ENCODE data around the gene SRGAP1.

DNA sequence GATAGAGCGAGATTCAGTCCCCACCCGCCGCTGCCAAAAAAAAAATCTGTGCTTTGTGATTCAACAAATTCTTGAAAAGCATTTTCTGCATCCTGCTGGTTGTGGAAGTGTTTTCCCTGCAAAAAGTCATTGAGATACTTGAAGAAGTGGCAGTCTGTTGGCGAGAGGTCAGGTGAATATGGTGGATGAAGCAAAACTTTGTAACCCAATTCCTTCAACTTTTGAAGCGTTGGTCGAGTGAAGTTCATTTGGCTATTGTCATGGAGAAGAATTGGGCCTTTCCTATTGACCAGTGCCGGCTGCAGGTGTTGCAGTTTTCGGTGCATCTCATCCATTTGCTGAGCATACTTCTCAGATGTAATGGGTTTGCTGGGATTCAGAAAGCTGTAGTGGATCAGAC lies 20.9 kb downstream of the SRGAP1 start:
- no peak for TF ChIP-seq EGR1 (conservative IDR thresholded peaks at IDR 0.05)
- TF ChIP-seq, protein P1, sequence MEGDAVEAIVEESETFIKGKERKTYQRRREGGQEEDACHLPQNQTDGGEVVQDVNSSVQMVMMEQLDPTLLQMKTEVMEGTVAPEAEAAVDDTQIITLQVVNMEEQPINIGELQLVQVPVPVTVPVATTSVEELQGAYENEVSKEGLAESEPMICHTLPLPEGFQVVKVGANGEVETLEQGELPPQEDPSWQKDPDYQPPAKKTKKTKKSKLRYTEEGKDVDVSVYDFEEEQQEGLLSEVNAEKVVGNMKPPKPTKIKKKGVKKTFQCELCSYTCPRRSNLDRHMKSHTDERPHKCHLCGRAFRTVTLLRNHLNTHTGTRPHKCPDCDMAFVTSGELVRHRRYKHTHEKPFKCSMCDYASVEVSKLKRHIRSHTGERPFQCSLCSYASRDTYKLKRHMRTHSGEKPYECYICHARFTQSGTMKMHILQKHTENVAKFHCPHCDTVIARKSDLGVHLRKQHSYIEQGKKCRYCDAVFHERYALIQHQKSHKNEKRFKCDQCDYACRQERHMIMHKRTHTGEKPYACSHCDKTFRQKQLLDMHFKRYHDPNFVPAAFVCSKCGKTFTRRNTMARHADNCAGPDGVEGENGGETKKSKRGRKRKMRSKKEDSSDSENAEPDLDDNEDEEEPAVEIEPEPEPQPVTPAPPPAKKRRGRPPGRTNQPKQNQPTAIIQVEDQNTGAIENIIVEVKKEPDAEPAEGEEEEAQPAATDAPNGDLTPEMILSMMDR (IDR thresholded peaks at IDR 0.05 in 2 of 3, conservative IDR thresholded peaks at IDR 0.05 in 1 of 3; ENCODE audit: insufficient read depth in 2 of 3, low read depth in 1 of 3, low read length in 3 of 3), result no peak
- no peak for TF ChIP-seq CHD1 (IDR thresholded peaks at IDR 0.05; ENCODE audit: low read length)
- no peak for TF ChIP-seq NCOR1 (IDR thresholded peaks at IDR 0.05)
- TF ChIP-seq CHD2 (IDR thresholded peaks at IDR 0.05; ENCODE audit: low read depth, low read length), result no peak
- TF ChIP-seq ZNF224 (CRISPR knock-in tag; IDR thresholded peaks at IDR 0.05), result no peak
- TF ChIP-seq, protein P2, sequence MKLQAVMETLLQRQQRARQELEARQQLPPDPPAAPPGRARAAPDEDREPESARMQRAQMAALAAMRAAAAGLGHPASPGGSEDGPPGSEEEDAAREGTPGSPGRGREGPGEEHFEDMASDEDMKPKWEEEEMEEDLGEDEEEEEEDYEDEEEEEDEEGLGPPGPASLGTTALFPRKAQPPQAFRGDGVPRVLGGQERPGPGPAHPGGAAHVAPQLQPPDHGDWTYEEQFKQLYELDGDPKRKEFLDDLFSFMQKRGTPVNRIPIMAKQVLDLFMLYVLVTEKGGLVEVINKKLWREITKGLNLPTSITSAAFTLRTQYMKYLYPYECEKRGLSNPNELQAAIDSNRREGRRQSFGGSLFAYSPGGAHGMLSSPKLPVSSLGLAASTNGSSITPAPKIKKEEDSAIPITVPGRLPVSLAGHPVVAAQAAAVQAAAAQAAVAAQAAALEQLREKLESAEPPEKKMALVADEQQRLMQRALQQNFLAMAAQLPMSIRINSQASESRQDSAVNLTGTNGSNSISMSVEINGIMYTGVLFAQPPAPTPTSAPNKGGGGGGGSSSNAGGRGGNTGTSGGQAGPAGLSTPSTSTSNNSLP (IDR thresholded peaks at IDR 0.05; ENCODE audit: borderline replicate concordance, low read depth, low read length), result no peak
- TF ChIP-seq, protein P3, sequence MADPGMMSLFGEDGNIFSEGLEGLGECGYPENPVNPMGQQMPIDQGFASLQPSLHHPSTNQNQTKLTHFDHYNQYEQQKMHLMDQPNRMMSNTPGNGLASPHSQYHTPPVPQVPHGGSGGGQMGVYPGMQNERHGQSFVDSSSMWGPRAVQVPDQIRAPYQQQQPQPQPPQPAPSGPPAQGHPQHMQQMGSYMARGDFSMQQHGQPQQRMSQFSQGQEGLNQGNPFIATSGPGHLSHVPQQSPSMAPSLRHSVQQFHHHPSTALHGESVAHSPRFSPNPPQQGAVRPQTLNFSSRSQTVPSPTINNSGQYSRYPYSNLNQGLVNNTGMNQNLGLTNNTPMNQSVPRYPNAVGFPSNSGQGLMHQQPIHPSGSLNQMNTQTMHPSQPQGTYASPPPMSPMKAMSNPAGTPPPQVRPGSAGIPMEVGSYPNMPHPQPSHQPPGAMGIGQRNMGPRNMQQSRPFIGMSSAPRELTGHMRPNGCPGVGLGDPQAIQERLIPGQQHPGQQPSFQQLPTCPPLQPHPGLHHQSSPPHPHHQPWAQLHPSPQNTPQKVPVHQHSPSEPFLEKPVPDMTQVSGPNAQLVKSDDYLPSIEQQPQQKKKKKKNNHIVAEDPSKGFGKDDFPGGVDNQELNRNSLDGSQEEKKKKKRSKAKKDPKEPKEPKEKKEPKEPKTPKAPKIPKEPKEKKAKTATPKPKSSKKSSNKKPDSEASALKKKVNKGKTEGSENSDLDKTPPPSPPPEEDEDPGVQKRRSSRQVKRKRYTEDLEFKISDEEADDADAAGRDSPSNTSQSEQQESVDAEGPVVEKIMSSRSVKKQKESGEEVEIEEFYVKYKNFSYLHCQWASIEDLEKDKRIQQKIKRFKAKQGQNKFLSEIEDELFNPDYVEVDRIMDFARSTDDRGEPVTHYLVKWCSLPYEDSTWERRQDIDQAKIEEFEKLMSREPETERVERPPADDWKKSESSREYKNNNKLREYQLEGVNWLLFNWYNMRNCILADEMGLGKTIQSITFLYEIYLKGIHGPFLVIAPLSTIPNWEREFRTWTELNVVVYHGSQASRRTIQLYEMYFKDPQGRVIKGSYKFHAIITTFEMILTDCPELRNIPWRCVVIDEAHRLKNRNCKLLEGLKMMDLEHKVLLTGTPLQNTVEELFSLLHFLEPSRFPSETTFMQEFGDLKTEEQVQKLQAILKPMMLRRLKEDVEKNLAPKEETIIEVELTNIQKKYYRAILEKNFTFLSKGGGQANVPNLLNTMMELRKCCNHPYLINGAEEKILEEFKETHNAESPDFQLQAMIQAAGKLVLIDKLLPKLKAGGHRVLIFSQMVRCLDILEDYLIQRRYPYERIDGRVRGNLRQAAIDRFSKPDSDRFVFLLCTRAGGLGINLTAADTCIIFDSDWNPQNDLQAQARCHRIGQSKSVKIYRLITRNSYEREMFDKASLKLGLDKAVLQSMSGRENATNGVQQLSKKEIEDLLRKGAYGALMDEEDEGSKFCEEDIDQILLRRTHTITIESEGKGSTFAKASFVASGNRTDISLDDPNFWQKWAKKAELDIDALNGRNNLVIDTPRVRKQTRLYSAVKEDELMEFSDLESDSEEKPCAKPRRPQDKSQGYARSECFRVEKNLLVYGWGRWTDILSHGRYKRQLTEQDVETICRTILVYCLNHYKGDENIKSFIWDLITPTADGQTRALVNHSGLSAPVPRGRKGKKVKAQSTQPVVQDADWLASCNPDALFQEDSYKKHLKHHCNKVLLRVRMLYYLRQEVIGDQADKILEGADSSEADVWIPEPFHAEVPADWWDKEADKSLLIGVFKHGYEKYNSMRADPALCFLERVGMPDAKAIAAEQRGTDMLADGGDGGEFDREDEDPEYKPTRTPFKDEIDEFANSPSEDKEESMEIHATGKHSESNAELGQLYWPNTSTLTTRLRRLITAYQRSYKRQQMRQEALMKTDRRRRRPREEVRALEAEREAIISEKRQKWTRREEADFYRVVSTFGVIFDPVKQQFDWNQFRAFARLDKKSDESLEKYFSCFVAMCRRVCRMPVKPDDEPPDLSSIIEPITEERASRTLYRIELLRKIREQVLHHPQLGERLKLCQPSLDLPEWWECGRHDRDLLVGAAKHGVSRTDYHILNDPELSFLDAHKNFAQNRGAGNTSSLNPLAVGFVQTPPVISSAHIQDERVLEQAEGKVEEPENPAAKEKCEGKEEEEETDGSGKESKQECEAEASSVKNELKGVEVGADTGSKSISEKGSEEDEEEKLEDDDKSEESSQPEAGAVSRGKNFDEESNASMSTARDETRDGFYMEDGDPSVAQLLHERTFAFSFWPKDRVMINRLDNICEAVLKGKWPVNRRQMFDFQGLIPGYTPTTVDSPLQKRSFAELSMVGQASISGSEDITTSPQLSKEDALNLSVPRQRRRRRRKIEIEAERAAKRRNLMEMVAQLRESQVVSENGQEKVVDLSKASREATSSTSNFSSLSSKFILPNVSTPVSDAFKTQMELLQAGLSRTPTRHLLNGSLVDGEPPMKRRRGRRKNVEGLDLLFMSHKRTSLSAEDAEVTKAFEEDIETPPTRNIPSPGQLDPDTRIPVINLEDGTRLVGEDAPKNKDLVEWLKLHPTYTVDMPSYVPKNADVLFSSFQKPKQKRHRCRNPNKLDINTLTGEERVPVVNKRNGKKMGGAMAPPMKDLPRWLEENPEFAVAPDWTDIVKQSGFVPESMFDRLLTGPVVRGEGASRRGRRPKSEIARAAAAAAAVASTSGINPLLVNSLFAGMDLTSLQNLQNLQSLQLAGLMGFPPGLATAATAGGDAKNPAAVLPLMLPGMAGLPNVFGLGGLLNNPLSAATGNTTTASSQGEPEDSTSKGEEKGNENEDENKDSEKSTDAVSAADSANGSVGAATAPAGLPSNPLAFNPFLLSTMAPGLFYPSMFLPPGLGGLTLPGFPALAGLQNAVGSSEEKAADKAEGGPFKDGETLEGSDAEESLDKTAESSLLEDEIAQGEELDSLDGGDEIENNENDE (IDR thresholded peaks at IDR 0.05; ENCODE audit: low read depth, low read length), result no peak
- TF ChIP-seq ZNF780A (CRISPR knock-in tag; IDR thresholded peaks at IDR 0.05), result no peak

Measured in K562 (cell line).